DMS 273 treated with DMSO at 0.1 percent for 48 hours (cell line): Measurements from ENCODE around the gene TMEM269.
"Not testable (repeated sequence)": the region's sequence is repeated elsewhere in the genome, so short reads cannot be mapped to it uniquely, and the experiment has no call there.

Experiments used
- DNase-seq: peaks from one replicate; lab custom pipeline; 2025; lab: John Stamatoyannopoulos, UW

The TMEM269 gene

DNA sequence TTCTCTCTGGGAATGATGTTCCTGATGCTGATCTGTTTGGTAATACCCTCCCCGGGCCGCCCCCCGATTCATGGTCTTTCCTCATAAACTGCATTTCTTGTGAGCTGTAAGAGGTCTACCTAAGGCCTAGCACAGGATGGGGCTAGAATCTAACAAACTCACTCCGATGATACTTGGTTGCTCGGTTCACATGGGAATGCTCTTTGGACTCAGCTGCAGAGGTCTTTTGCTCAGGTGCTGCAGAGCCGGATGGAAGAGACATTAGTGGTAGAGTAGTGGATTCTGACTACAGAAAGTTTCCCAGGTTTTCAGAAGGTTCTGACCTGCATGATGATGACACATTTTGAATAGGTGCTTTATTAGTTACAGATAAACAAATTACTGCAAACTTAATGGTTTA, 8.3 kb upstream of the TMEM269 start:
- DNase-seq = no peak

- no peak for DNase-seq
These were observed 6.9 kb upstream of the TMEM269 start for GRCh38 chr1:42777852-42778251.

DNA sequence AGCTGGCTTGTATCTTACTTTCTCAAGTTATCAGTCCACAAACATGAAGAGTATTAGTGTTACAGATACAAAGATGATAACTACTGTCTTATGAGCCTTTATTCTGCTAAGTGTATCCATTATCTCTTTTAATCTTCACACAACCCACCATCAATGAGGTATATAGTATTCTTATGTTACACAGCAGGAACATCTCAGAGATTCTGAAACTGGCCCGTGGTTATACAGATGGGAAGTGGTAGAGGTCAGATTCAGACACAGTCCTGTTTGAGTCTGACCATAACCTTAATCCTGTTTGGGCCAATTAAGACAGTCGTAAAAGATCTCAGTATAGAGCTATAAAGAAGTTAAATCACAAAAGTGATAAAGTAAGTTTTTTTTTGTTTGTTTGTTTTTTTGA, 5.1 kb upstream of the TMEM269 start:
- no peak for DNase-seq

DNA sequence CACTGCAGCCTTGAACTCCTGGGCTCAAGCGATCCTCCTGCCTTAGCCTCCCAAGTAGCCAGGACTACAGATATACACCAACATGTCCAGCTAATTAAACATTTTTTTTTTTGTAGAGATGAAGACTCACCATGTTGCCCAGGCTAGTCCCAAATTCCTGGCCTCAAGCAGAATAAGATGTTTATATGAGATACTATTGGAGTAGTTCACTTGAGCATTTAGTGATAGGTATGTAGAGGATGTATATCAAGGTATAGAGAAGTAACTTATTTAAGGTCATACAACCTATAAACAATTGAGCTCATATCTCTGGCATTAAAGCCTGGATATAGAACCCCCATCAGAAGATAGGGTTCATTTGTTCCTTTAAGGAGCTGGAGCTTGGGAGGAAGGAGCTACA, 4.6 kb upstream of the TMEM269 start:
- DNase-seq = no peak

DNA sequence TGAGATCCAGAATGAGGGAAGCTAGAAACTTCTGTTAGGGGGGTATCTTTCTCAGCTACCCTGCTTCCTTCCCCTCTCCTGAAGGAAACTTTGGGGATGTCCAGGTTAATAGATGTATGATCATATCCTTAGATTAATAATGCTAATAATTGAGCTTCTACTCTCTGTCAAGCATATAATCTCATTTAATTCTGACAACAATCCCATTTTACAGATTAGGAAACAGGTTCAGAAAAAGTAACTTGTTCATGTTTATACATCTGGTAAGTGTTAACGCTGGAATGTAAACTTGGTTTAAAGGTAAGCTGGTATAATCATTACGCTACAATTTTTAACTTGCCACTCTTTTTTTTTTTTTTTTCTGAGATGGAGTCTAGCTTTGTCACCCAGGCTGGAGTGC, 1.7 kb upstream of the TMEM269 start:
- no peak for DNase-seq

GRCh38 chr1:42784547-42784945, 245 bp upstream of the TMEM269 start:
- no peak for DNase-seq

DNA sequence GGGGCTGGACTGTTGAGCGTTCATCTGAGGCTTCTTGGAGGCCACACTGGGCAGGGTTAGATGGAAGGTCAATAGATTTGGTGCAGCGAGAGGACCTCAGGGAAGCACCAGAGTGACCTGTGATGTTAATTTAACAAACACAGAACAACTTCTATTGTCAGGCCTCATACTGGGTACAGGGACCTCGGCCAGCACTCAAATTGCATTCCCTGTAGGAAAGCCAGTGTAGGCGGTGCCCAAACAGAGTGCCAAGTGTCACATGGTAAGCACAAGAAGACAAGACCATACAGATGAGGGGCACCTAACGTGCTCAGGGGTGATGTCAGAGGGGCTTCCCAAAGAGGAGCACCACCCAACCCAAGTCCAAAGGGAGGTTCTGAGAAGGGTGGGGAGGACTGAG, 1.3 kb downstream of the TMEM269 start:
- DNase-seq = no peak

GRCh38 chr1:42788021-42788420, 3.2 kb downstream of the TMEM269 start:
- no peak for DNase-seq

DNA sequence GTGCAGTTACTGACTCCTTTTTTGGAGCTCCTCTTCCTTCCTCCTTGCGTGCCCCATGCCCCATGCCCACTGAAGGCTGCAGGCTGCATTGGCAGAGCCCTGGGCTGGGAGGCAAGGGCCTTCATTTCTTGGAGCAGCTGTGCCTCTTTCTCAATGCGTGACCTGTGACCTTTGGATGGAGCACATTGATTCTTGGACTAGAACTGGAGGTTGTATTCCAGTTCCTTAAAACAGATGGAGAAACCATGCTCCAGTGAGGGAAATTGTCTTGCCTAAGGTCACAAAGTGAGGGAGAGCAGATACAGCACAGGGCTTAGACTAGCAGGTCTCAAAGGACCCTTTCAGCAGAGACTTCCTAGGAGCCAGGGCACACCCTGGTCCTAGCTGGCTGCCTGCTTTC, 9.0 kb downstream of the TMEM269 start:
- DNase-seq = no peak

GRCh38 chr1:42797414-42797813, 12.6 kb downstream of the TMEM269 start:
- DNase-seq = no peak

DNA sequence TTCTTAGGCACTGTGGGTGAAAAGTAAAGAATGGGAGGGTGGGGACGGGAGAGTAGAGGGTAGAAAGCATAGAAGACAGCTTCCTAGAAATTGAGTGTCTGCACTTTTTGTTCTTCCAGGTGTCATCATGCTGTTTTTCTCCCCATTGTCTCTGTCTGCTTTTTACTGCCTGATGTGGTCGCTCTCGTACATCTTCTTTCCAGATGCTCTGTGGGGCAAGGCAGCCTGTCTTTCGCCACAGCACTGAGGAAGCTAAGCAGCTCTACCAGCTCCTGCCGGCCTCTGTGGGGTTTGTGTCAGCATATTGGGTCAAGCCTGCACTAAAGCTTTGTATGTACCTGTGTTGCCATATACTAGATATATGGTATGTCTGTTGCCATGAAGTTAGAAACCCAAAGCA, 13.2 kb downstream of the TMEM269 start:
- no peak for DNase-seq

GRCh38 chr1:42801832-42802473, 17.2 kb downstream of the TMEM269 start:
- DNase-seq = no peak

- no peak for DNase-seq
These were observed 21.4 kb downstream of the TMEM269 start for GRCh38 chr1:42806171-42806570.

- DNase-seq = no peak
These were observed 21.8 kb downstream of the TMEM269 start for GRCh38 chr1:42806593-42806992.

DNA sequence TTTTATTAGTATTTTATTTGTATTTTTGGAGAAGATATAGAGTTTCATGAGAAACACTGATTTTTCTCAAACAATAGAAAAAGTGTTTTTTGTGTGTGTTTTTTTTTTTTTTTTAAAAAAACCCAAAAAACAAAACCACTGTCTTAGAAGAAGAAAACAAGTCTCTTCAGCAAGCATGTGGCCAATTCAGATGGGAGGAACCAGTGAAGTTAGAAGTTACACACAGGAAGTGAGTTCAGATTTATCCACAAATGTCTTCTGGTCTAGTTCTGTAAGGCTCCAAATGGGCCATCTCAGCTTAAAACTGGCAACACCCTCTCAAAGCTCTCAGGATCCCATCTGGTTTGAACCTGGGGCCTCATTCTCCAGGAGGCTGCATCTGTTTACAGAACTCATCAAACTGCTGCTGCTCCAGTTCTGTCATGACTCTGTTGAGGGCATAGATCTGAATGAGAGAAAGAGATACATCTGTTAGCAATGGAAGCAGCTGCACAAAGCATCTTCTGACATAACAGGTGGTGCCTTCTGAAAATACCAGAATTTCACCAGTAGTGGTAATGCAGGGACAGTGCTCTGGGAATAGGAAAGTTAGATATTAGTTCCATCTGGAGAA, 22.4 kb downstream of the TMEM269 start:
- DNase-seq = peak; percentile 35

DNA sequence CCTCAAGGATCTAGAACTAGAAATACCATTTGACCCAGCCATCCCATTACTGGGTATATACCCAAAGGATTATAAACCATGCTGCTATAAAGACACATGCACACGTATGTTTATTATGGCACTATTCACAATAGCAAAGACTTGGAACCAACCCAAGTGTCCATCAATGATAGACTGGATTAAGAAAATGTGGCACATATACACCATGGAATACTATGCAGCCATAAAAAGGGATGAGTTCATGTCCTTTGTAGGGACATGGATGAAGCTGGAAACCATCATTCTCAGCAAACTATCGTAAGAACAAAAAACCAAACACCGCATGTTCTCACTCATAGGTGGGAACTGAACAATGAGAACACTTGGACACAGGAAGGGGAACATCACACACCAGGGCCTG, 30.0 kb downstream of the TMEM269 start:
- not testable (repeated sequence) for DNase-seq

- no peak for DNase-seq
These were observed 31.3 kb downstream of the TMEM269 start for GRCh38 chr1:42815941-42816584.

DNA sequence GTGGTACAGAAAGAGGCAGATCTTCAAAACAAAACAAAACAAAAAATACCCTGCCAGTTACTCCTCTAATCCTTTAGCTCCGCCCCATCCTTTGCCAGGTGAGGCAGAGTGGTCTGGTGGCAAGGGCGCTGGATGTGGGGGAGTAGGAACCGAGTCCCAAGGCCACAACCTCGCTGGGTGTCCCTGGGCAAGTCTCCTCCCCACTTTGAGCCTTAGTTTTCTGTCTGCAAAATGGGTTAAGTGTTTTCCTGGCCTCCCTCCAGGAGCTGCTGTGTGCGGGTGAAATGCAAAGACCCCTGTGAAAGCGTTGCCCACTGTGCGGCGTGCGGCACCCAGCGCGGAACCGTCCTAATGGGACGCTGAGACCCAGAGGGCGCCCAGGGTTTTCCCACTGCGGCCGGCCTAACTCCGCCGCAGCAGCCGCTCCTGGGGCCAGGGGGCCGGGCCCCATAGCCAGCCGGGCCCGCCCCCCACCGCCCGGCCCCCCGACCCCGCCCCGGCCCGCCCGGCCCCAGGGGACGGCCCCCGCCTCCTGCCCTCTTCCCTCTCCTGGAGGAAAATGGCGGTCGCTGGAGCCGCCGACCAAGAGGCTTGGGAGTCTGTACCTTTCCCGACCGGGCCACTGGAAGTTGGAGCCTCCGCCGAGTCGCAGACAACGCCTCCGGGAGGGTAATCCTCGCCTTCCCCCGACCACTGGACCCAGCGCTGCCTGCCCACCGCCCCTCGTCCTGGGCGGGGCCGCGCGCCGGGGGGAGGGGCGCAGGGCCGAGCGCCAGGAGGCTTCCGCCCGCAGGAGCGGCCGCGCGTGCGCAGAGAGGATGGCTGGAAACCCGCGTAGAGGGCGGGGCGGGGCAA, 32.0 kb downstream of the TMEM269 start, which contains the start of the genes ERMAP and SVBP:
ERMAP (plus strand) TSS at position 538 of the 855 bp plus-strand sequence. CDS start 13,327 bp downstream, outside the sequence.
SVBP (minus strand) TSS at position 813 of the 855 bp plus-strand sequence. CDS start 853 bp downstream, outside the sequence.
- DNase-seq = peak; percentile 60

DNA sequence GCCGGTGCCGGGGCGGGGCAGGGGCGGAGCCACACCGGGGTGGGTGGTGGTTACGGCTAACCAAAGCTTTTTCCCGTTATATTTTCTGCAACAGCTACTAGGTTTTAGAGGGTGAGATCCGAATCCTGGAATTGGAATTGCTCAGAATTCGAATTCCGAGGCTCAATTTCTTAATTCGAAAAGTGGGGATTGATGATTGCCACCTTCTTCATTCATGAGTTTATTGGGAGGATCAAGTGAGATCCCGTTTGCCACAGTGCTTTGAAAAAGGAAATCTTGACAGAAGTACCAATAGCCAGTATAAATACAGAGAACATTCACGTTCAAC, 32.6 kb downstream of the TMEM269 start:
- DNase-seq = no peak

DNA sequence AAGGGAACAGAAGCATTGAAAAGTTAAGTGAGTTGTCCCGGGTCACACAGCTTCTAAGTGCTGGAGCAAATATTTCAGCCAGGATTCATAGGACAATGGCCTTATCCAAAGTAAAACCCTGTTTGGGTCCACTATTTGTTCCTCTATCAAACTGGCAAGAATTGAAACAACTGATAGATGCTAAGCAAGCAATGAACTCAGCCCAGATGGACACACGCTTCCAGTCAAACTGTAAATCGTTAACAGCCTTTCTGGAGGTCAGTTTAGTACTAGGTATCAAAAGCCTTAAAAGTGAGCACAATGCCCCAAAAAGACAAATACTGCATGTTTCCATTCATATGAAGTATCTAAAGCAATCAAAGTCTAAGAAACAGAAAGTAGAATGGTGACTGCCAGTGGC, 33.2 kb downstream of the TMEM269 start:
- no peak for DNase-seq

DNA sequence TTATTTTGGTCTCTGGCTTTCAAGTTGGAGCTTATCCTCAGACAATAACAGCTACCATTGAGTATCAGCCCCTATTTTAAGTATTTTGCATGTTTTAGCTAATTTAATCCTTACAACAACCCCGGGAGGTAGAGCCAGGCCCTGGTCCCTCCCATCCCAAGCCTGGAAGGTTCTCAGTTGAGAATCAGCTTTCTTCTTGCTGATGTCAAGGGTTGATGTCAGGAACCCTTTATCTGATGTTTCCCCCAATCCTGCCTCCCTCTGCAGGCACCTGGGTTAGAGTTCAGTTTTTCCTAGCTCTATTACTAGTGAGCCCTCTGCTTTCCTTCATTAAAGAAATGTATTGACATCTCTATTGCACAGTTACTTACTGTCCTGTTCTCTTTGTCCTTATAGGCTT, 36.0 kb downstream of the TMEM269 start:
- DNase-seq = no peak

DNA sequence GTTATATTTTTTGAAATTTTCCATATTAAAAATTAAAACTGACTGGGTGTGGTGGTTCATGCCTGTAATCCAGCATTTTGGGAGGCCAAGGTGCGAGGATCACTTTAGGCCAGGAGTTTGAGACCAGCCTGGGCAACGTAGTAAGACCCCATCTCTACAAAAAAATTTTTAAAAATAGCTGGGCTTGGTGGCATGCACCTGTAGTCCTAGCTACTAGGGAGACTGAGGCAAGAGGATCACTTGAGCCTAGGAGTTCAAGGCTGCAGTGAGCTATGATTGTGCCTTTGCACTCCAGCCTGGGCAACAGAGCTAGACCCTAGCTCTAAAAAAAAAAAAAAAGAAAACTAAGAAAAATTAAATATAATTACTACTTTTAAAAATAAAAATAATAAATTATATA, 36.9 kb downstream of the TMEM269 start:
- no peak for DNase-seq
